GM18519 (cell line): ENCODE data around the gene HSBP1L1.
"Not testable (repeated sequence)": the region's sequence is repeated elsewhere in the genome, so short reads cannot be mapped to it uniquely, and the experiment has no call there.

Experiments used
- ATAC-seq: cut with Tn5 transposase; IDR thresholded peaks from one replicate; pipeline ENCODE4 v1.9.1; 2021; ENCODE audit warnings: mild to moderate bottlenecking, moderate library complexity; ENCODE audit not compliant: unreplicated experiment, low FRiP score

HSBP1L1 gene

DNA sequence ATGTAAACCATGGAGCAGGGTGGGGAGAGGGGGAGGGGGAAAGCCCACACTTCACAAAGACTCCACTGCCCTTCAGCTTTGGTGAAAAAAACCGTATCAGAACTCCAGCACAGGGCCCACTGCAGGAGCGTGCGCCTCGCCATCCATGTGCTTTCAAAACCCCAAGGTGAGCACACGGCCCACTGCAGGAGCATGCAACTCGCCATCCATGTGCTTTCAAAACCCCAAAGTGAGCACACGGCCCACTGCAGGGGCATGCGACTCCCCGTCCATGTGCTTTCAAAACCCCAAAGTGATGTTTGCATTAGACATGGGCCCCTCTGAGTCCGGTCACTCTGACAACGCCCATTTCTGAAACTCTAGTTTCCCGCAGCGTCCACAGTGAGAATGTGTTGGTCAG, 16.1 kb downstream of the HSBP1L1 start:
- no peak for ATAC-seq

DNA sequence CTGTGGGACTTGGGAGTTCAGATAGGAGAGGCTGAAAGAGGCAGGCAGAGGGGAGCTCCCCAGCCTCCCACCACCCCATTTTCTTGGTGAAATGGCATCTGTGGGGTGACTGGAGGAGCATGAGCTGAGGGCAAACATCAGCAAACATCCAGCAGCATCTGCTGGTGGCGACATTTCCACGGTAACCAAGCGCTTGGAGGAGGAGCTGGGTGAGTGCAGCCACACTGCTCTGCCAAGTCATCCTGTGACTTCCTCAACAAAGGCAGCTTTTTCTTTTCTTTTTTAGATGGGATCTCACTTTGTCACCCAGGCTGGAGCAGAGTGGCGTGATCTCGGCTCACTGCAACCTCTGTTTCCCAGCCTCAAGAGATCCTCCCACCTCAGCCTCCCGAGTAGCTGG, 18.3 kb downstream of the HSBP1L1 start:
- ATAC-seq: no peak

DNA sequence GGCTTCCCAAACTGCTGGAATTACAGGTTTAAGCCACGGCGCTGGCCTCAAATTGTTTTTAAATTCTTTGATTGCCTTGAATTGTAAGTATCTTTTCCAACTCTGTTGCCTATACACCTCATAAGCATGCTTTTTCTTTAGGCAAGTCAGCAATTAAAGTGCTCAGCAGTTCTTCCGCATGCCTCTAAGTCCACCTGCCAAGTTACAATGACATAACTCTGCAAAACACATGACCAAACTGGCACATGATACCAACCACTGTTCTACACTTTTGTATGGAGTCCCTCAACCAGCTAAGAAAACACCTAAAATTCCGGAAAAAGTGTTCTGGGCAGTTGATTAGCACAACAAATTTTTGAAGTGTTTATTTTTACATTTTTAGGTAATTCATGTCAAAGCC, 18.8 kb downstream of the HSBP1L1 start:
- ATAC-seq: no peak

- ATAC-seq: no peak
These were observed 19.4 kb downstream of the HSBP1L1 start for GRCh38 chr18:79983793-79984192.

DNA sequence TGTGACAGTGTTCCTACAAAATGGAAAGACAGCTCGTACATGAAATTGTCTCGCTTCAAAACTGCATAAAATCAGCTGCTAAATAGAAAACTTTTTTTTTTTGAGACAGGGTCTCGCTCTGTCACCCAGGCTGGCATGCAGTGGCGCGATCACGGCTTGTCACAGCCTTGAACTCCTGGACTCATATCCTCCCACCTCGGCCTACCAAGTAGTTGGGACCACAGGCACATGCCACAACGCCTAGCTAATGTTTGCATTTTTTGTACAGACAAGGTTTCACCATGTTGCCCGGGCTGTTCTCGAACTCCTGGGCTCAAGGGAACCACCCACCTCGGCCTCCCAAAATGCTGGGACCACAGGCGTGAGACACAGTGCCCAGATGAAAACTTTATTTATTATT, 20.7 kb downstream of the HSBP1L1 start:
- no peak for ATAC-seq

DNA sequence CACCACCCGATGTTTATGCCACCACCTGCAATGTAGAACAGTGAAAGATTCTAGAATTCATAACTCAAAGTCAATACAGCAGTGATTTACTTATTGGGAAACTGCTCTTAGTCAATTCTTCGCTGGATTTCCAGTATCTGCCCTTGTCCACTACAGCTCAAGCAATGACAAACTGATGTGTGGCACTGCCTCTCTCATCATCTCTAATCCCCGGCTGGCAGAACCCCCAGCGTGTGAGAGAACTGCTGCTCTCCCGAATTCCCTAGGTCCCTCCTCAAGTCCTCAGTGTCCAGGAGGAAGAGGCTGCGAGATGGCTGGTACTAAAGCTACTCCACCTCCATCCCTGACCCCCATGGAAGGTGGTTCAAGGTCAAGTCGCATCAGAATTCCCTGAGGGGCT, 22.3 kb downstream of the HSBP1L1 start:
- no peak for ATAC-seq

GRCh38 chr18:79987566-79987965, 23.1 kb downstream of the HSBP1L1 start:
- ATAC-seq: no peak

DNA sequence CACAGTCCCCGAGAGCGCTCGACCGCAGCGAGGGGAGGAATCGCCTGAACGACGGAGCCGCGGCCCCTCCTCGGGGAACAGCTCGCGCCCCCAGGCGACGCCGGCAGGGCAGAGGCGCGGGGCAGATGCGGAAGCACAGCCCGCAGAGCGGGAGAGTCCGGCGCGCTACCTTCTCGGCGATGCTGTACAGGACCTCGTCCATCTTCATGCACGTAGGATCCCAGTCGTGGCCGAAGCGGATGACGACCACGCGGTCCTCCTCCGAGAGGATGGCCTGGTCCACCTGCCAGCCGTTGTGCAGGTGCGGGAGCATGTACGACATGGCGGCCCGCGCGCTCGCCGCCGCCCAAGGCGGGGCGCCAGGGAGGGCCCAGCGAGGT, 23.6 kb downstream of the HSBP1L1 start:
- ATAC-seq: peak; percentile 45

DNA sequence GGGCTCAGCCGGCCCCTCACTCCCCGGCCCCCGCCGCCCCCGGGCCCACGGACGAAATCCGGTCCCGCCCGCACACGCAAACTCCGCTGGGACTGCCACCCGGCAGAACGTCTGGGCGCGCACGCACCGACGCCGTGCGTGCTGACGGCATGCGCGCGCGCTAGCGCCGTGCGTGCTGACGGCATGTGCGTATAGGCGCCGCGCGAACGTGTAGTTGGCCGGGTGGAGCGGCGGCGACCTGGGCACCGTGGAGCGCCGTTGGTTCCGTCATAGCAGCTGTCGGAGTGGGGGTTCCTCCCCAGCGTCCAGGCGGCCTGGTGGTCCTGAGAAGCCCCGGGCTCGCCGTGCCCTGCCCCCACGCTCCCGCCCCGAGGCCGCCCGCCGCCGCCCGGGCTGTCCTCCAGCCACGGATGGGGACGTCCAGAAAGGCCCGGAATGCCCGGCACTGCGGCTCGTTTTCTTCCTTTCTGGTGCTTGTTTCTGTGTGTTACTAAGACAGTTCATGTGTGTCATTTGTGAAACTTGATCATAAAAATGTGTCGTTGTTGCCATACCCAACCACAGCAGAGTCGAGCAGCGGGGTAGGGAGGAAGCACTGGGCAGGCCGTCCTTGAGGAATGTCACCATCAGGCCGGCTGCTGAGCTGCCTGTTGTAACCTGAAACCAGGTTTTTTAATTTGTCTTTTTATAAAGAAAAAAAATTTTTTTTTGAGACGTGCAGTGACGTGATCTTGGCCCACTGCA, 24.2 kb downstream of the HSBP1L1 start, which contains the start of gene TXNL4A:
TXNL4A (minus strand) TSS at position 113 of the 744 bp plus-strand sequence. CDS start 171 bp downstream, outside the sequence.
- peak; percentile 95 for ATAC-seq

GRCh38 chr18:79989195-79989497, 24.7 kb downstream of the HSBP1L1 start:
- ATAC-seq: no peak

- no peak for ATAC-seq
These were observed 27.1 kb downstream of the HSBP1L1 start for GRCh38 chr18:79991494-79991893.

GRCh38 chr18:79999701-80000100, 35.3 kb downstream of the HSBP1L1 start:
- not testable (repeated sequence) for ATAC-seq

DNA sequence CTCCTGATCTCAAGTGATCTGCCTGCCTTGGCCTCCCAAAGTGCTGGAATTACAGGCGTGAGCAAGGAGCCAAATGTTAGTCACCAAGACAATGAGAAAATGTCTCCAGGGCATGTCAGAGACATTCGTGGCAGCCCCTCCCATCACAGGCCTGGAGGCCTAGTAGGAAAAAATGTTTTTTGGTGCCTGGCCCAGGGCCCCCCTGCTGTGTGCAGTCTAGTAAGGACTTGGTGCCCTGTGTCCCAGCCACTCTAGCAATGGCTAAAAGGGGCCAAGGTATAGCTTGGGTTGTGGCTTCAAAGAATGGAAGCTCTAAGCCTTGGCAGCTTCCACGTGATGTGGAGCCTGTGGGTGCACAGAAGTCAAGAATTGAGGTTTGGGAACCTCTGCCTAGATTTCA, 36.4 kb downstream of the HSBP1L1 start:
- ATAC-seq: no peak

- ATAC-seq: no peak
These were observed 38.0 kb downstream of the HSBP1L1 start for GRCh38 chr18:80002468-80002867.

DNA sequence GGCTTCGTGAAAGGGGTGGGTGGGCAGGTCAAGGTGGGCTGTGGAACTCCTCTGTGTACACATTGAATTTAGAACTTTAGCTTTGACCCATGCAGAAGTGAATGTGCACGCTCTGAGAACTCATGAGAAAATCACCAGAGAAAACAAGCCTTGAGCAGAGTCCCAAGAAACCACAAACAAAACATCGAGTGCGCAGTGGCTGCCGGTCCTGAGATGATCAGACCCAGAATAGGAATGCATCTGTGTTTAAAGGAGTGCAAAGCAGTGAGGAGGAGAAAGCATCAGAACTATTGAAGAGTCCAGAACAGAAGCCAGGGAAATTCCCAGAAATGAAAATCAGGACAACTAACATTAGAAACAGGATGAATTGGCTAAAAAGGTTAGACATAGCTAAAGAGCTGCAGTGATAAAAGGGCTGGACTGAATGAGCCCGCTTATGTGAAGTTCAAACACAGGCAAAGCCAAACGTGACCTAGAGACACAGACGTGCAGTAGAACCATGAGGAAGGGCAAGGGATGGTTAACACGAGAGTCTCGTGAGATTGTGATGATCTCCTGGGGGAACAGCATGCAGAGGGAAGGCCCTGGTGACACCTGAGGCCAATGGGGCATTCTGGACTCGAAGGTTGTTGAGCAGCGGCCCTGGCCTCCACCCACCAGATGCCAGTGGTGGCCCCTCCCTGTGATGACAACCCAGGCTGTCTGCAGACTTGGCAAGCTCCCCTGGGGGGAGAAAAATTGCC, 40.3 kb downstream of the HSBP1L1 start:
- no peak for ATAC-seq

- no peak for ATAC-seq
These were observed 42.3 kb downstream of the HSBP1L1 start for GRCh38 chr18:80006724-80007123.

GRCh38 chr18:80009661-80010550, 45.5 kb downstream of the HSBP1L1 start:
- ATAC-seq: no peak

- no peak for ATAC-seq
These were observed 46.1 kb downstream of the HSBP1L1 start for GRCh38 chr18:80010551-80010906.

GRCh38 chr18:80011496-80012137, 47.2 kb downstream of the HSBP1L1 start:
- ATAC-seq: not testable (repeated sequence)

DNA sequence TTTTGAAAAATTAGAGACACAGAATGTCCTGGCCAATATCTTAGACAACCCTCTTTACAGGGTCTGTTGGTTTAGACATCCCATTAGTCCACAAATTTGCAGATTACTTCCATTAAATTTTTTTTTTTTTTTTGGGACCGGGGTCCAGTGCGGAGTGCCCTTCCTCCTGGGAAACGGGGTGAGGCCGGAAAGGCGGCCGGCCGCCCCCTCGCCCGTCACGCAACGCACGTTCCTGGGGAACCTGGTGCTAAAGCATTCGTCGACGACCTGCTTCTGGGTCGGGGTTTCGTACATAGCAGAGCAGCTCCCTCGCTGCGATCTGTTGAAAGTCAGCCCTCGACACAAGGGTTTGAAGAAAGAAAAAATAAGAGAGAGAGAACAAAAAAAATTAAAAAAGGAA, 48.3 kb downstream of the HSBP1L1 start:
- no peak for ATAC-seq
